COR-L47 (cell line): ENCODE data around the gene NAP1L1.
A peak's percentile ranks its signal among the peaks of the same experiment; 100 is the strongest.

ENCODE experiments used
- DNase-seq: peaks from one replicate; lab custom pipeline; 2025; lab: John Stamatoyannopoulos, UW

Gene NAP1L1

DNA sequence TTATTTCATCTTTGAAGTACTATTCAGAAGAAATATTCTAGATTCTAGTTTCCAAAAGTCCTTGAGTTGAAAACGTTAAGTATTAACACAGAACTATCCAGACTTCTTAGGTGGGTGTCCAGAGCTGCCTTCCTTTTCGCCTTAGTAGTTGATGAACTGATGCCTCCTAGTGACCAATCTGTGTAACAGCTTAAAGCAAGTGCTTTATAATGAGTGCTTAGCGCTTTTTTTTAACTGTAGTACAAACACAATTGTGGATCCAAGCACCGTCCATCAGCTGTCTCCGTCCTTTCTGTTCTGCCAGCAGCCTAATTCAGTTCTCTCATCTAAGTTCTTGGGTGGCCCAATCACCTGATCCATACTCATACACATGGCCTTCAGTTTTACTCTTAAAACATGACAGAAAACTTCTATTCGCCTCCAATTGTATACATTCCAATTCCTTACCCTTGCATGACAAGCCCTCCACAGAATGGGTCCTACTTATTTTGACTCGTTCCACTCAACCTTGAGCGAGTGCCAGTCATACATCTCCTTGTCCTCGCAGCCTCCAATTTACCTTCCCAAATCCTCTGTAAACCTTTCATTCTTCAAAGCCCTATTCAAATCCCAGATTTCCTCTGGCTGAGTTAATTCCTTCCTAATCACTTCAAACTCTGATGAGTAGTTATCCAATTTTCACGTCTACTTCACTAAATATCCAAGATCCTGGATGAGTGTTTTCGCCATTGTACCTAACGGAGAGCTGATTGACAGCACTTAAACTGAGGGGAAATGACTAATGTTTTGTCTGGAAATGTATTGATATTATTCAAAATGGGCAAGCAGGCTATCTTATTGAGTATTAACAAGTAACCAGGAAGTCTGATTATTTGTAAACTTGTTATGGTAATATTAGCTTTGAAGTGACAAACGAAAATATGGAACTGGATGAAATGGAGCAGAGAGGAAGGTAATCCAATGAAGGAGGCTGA is 47.1 kb downstream of the NAP1L1 start:
- DNase-seq = peak; percentile 63

DNA sequence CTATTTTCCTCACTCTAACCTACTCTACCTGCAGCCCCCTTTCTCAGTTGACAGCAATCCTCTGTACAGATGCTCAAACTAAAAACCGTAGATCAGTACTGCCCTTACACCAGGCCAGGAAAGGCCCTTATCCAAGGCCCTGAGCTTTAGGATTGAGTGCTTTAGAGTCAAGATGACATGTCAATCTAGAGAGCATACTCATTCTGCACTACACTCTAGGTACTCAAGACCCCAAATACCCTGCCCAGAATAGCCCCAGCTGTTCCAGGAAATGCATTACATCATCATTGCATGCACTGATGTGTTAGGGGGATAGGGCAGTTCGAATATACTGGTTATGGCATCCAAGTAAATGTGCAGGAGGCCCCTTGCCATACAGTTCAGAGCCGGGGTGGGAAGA is 49.4 kb downstream of the NAP1L1 start:
- no peak for DNase-seq

DNA sequence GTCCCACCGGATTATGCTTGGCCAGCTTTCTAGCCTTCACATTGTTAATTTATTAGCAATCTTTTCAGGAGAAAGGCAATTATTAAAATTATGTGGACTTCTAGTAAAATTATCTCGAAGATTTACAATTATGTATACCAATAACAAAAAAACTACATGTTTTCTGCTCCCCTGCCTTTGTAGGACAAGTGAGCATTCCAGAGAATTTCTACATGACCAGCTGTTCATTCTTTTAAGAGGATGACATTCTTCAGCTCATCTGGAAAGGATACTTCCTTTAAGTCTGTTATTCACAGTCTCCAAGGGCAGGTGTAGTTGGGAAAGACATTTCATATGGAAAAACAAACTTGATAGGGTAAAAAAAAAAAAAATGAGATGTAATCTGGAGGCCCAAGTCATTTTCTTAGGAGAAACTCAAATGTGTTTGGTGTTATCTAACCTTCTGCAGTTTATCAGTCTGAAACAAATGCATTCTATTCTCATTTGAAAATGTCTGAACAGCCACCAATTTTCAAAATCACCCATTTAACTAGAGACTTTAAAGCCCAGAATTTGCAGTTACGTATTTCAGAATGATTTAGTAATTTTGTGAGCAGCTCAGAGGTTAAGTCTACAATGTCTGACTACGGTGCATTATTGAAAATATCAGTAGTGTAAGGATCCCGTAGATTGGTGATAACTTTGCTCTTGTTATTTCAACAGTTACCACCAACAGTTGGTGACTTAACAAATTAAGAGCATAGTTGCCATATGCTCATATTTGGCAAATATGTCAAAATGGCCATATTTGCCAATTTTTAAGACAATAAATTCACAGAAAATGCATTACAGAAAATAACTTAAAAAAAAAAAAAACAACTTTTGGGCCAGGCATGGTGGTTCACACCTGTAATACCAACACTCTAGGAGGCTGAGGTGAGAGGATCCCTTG is 51.1 kb downstream of the NAP1L1 start:
- no peak for DNase-seq

DNA sequence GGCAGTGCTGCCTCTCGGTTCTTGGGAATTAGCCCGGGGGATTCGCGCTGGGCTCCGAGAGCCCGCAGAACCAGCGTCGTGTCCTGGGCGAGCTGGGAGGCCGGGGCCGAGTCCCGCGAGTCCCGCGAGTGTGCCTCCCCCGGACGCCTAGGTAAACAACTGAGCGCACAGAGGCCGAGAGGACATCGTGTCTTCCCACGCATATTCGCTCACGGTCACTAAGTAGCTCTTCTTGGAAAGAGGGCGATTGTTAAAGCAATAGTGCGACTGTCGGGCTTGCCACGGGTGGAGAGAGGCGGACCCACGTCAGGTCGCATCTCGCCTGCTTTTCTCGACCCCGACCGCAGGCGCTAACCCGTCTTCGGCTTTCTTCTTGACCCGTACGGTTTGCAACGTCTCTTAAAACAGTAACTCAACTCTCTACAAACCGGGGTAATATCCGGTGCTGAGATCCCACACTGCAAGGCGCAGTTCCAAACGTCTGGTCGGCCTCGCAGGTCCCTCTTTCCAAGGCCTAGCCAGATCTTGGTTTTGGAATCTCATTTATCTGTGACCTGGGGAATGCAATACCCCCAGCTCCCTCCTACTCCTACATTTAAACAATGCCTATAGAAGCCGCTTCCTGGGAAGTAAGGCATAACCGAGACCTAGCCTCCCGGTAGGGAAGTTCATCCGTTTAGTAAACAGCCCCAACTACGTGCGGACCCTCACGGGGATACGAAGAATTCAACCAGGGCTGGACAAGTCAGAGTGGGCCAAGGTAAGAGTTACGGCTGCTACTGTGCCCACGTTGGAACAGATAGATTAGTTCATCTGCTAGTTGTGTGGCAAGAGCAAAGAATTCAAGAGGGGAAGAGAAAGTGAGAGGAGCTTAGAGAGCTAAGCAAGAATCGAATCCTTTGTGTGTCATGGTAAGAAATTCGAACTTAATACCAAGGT is 52.2 kb downstream of the NAP1L1 start:
- DNase-seq = no peak

DNA sequence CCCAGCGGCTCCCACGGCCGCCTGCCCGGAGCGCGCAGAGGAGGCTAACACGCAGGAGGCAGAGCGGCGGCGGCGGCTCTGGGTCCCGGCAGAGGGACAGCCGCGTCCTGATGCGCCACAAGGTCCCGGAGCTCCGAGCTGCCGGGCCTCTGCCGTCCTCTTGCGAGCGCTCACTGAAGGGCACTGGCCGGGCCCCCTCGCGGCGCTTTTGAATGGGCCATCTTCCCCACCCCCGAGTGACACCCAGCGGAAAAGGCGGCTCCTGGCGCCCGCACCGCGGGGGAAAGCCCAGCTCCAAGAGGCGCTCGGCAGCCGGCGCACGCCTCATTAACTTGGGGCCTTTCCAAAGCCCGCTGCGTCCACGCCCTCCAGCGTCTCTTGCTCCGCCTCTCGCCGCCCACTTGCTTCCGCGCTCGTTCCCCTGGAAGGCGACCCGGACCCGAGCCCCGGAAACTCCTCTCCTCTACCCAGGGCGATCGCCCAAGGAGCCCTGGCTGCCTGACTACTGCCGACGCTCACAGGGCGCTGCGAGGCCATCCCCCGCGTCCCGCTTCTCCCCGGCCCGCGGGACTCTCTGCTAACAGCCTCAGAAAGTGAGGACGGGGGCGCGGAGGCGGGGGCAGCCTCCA is 53.0 kb downstream of the NAP1L1 start, which contains the start of gene PHLDA1:
TSS of gene PHLDA1 (minus strand) at position 363 of the 629 bp plus-strand sequence.
- DNase-seq = peak; percentile 96

DNA sequence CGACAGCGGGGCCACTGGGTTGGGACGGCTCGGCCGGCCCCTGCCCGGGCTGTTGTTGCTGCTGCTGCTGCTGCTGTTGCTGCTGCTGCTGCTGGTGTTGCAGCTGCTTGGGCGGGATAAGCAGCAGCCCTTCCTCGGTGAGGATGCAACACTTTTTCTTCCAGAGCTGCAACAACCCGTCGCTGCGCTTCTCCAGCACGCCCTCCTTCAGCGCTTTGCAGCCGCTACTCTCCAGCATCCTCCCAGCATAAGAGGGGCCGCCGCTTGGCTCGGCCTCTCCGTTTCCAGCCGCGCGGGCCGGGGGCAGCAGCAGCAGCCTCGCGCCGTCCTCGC is 53.4 kb downstream of the NAP1L1 start:
- DNase-seq = no peak

DNA sequence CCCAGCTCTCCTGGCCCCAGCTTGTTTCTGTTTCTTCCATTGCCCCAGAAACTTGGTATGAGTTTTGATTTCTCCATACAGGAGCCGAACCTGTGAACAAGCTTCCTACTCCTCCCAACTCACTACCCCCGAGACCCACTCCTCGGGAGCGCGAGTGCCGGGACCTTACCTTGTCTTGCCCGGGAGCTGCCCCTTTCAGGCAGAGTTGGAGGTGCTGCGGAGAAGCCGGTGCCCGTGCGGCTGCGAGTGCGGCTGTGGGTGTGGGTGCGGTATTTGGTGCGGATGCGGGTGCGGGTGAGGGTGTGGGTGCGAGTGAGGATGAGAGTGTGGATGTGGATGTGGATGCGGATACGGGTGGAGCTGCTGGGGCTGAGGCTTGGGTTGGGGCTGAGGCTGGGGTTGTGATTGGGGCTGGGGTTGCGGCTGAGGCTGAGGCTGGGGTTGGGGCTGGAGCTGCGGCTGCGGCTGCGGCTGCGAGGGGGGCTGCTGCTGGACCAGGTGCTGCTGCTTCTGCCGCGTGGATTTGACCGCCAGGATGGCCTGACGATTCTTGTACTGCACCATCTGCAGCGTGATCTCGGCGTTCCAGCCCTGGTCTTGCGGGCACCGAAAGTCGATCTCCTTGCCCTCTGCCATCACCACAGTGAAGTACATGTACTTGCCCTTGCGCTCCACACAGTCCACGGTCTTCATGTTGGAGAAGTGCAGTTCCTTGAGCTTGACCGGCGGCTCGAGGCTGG is 54.0 kb downstream of the NAP1L1 start:
- no peak for DNase-seq

DNA sequence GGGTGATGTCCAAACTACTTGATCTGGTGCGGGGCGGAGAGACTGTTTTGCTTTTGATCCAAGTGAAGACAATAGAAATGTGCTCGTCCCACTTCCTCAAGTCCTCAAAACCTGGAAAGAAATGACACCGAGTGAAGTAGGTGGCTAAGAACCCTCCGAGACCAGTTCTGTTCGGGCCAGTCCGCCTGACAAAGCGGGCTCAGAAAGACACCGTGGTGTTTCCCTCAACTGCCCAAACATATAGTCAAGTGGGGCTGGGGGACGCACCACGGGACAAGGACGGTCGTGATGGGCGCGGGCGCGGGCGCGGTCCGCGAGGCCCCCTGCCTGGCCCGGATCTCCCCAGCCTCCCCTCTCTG is 54.5 kb downstream of the NAP1L1 start:
- DNase-seq = no peak

DNA sequence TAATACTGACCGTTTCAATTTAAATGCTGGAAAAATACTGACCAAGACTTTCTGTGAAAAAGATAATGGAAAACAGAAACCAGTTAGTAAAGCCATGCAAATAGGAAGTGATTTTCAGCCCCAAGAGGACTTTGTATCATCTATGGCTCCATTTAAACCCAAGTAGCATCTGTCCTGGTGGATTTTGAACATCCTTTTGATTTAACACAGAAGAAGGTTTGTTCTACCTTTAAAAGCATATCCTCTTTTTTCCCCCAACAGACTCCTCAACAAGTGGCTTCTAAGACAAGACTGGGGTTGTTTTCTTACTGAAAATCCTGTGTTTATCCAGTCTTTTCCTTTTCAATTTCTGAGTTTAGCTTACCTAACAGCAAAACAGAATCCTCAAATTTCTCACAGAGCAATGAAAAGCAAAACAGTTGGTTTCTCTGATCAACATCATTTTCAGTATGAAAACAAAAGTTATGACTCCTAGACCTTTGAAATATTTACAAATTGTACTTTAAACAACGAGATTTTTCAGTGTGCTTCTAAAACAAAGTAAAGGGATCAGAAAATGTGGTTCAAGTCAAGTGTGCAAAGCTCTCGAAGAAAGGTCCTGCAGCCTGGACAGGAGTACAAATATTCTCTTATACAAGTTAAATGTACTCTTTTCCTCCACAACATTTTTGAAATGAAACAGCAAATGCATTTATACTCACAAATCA is 55.8 kb downstream of the NAP1L1 start:
- DNase-seq = no peak

DNA sequence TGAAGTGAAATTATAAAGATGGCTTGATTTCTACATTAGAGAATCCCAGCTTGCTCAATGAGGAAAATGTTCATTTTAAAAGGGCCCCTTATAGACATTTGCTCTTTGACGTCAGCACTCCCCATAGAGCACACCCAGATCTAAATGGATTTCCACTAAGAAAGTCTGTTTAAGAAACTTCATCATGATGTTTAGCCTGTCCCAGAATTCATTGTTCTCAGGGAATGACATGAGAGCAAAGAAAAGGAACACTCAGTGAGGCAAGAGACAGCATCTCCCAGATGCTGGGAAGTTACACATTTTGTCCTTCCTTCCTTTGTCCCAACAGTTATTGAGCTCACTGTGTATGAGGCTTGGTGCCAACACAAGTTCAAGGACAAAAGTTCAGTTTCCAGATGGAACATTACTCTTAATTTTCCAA is 57.8 kb downstream of the NAP1L1 start:
- DNase-seq = no peak

DNA sequence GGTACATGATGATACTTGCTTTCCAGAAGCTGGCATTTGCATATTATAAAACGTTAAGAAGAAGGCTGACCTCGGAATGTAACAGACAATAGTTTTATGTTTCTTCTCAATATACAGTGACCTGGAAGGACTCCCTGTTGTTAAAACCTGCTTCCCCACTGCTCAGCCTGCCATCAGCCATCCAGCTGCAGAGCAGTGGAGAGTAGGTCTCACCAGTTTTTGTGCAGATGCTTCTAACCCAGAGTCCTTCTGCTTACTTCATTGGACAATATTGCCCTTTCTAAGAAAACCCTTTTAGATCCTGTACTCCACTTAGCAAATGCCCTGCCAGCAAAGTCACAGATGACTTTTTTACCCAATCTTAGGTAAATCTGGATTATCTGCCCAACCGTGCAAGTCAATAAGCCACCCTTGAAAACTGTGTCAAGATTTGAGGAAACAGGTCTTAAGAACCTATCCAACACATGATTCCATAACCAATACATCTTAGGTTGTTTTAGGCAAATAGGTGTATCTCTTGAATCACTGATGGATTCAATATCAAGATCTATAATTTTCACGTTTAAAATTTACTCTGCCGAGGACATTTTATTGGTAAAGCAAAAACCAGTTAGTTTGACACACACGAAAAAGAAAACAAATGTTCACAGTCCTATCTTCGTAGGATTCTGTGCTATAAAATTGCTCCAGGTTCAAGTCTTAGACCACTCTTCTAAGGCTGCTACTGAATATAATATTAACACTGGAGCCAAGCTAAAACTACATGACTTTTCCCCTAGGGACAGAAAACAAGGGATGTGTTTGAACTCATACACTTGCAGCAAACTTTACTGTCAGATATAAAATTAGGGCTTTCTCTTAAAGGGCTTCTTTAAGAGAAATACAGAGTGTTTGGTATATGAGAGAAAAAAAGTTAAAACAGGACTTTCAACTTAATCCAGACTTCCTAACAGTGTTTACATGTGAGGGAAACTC is 58.6 kb downstream of the NAP1L1 start:
- DNase-seq = no peak

DNA sequence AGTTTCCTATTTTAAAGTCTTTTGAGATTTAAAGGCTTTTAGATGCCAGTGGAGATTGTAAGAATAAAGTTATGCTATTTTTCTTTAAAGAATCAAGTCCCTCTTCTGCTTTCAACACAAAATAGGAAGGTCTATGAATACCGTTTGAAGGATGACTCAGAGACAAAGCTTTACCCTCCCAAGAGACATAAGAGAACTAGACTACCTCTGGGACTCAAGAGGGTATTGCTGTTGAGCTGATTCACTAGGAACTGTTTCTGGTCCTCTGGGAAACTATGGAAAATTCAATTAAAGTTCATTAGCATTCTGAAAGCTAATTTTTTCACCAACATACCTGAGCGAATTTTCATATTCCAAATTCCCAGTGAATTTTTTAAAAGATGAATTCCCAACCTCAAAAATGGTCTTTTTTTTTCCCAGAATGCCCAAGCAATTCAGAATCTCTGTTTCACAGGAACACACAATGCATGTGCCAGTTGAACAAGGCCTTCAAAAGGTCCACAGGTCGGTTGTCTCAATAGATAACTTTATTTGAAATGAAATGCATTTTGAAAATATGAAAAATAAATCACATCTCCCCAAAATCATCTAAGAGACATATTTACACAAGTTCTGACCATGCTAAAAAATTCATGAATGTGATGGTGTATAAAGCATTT is 59.4 kb downstream of the NAP1L1 start:
- no peak for DNase-seq

DNA sequence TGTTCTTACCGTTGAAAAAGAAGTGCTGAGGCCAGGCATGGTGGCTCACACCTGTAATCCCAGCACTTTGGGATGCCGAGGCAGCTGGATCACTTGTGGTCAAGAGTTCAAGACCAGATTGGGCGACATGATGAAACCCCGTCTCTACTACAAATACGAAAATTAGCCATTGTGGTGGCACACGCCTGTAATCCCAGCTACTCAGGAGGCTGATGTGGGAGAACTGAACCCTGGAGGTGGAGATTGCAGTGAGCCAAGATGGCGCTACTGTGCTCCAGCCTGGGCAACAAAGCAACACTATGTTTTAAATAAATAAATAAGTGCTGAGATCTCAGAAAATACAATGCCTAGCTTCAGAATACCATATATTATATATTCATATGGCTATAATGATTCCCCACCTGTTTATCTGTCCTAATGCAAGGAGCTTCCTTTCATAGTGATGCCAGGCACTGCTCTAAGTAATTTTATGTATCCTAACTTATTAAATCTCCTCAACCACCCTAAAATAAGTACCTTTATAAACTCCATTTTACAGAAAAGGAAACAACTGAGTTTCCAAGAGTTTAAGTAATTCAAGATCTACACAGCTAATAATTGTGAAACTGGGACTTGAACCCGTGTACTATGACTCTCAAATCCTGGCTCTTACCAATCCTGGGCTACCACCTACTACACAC is 60.2 kb downstream of the NAP1L1 start:
- no peak for DNase-seq

DNA sequence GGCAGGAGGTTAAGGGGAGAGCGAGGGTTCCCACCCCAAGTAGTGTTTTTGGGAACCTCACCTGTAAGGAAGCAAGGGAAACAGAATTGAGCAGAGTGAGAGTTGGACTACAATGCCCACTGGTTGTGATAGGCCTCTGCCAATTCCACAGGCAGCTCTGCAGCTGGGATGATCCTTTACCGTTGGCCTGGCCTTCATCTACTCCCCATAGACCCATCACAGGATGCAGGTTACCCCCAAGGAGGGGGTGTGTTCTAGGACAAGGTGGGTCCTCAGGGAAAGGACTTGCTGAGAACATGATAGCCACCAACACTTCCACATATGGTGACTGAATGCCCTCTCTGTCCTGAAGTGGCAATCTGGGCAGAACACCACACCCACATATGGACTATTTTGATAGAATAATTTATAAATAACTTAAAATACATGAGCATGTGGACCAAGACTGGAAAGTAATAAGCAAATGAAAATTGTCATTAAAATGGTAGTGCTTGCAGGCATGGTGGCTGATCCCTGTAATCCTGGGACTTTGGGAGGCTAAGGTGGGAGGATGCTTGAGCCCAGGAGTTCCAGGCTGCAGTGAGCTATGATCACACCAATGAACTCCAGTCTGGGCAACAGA is 61.3 kb downstream of the NAP1L1 start:
- DNase-seq = no peak

DNA sequence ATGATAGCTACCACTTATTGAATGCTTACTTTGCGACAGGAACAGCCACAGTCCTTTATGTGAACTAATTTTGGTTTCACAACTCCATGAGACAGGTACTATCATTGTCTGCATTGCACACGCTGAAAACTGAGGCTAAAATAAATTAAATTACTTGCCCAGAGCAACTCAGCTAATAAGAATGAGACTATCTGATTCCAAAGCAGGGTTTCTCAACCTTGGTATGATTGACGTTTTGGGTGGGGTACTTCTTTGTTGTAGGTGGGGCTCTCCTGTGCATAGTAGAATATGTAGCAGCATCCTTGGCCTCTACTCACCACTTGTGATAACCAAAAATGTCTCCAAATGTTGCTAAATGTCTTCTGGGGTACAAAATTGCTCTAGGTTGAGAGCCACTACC is 62.0 kb downstream of the NAP1L1 start:
- DNase-seq = no peak

DNA sequence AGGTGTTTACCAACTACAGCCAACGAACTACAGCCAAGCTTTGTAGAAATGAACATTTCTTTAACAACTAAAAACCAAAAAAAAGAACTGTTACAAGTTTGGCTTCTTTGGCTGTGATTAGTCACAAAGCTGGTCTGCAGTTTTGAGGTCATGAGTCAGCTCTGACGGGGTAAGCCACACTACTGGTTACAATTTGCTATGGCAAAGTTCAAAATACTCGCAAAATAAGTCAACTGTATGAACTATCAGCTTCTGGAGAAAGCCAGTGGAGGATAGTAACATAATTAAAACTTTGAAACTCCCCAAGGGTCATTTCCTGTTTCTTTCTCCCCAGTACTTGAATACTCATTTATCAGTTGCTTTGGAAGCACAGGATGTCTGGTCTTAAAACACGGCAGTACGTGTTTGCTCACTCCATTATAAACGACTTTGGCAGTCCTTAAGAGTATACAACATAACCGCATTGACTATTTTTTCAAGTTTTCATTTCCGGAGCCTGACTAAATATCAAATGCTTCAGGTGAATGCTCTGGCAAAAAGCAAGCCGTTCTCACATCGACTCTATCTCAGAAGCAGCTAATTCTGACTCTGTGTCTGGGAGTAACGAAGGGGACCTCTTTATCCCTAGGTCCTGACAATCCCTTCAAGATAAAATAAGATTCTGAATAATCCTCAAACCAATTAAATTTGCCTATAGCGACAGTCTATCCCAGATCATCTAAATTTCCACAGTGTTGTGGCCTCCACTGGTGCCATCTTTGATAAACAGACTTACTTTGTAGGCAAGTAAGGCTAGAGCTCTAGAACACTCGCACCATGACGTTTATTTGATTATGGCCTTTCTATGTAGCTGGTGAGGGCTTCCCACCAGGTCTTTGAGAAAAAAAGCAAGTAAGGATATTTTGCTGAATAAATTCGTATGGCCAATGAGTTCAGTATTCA is 63.5 kb downstream of the NAP1L1 start:
- no peak for DNase-seq
